K562 (cell line): ENCODE data around the gene PROK1. TPM values are rescaled to one million over a fixed set of nuclear protein-coding genes. Genes with fewer than 3 reads are reported as not detected.
A peak's percentile ranks its signal among the peaks of the same experiment; 100 is the strongest.

Experiments used
- ATAC-seq: fragments of 200-7000 bp; cut with Tn5 transposase; 3 replicates; pipeline ENCODE4 v1.9.1; 2020; ENCODE audit warnings: moderate library complexity
- BruUV-seq: library from RNA; stranded (reverse); fragments of 400-500 nt; replicated peaks from 2 replicates; lab custom pipeline; 2021; lab: Mats Ljungman, UMichigan
- CTCF ChIA-PET: fragments of 300-600 bp; formaldehyde crosslinking; extraction: SDS; loops from one replicate; lab custom pipeline; 2021; ENCODE audit warnings: low intra/inter-chr PET ratio; lab: Yijun Ruan, JAX
- POLR2A ChIA-PET: fragments of 300-600, 350-650 bp; sonication (Branson Sonifier 250); formaldehyde crosslinking; extraction: SDS; loops from one replicate; lab custom pipeline; 2021; ENCODE audit warnings: antibody characterized with exemption, inconsistent platforms; lab: Yijun Ruan, JAX
- DNase-seq, 4 experiments: peaks; one replicate each; pipeline versions ENCODE4 v3.0.0 to v3.0.0-alpha.2; 2011 to 2018; ENCODE audit warnings: low spot score in 3 of 4, mixed read lengths in 3 of 4; ENCODE audit errors: extremely low read depth in 1 of 4
- FAIRE-seq: peaks from 2 replicates; lab custom pipeline; 2011; peaks lifted over from hg19 to GRCh38; lab: Jason Lieb, UNC
- H2AFZ ChIP-seq: 2 replicates; pipeline ENCODE4 v1.6.0; 2011; ENCODE audit warnings: low read depth, low read length, control low read depth, inconsistent platforms
- H3K27ac ChIP-seq: fragments of 200-600 bp; 3 replicates; pipeline ENCODE4 v1.8.0; 2011; ENCODE audit warnings: low read depth, mild to moderate bottlenecking, control low read depth, inconsistent platforms, low read length, moderate library complexity, mixed read lengths; ENCODE audit errors: extremely low read depth
- H3K27me3 ChIP-seq, 2 experiments: fragments of 300-600 bp in 1 of 2; 2 replicates in 1 of 2; 3 replicates in 1 of 2; pipeline versions ENCODE4 v1.6.0 to v1.8.0; 2011; ENCODE audit warnings: inconsistent platforms in 2 of 2, low read length in 2 of 2, mild to moderate bottlenecking in 1 of 2, mixed read lengths in 1 of 2, moderate library complexity in 1 of 2; ENCODE audit not compliant: control insufficient read depth in 2 of 2, insufficient read depth in 2 of 2
- H3K36me3 ChIP-seq: fragments of 300-600 bp; 3 replicates; pipeline ENCODE4 v1.8.0; 2011; ENCODE audit warnings: mild to moderate bottlenecking, low read length, inconsistent platforms; ENCODE audit not compliant: control insufficient read depth, insufficient read depth
- H3K4me1 ChIP-seq, 2 experiments: fragments of 200-600 bp in 1 of 2; replicated peaks in 1 of 2; 2 replicates in 1 of 2; 3 replicates in 1 of 2; pipeline versions ENCODE4 v1.5.1 to v1.8.0; 2011; ENCODE audit warnings: inconsistent platforms in 2 of 2, low read length in 2 of 2, mild to moderate bottlenecking in 1 of 2, mixed read lengths in 1 of 2, moderate library complexity in 1 of 2; ENCODE audit not compliant: control insufficient read depth in 2 of 2, insufficient read depth in 2 of 2
- H3K4me2 ChIP-seq: 2 replicates; pipeline ENCODE4 v1.6.1; 2011; ENCODE audit warnings: low read length, control low read depth, inconsistent platforms, mixed read lengths; ENCODE audit not compliant: insufficient read depth
- H3K4me3 ChIP-seq: fragments of 200-600 bp; sonication (generic), shearing (Covaris generic); 2 replicates; pipeline ENCODE4 v1.5.1; 2016; ENCODE audit warnings: control low read depth, inconsistent platforms
- H3K79me2 ChIP-seq: fragments of 200-600 bp; 3 replicates; pipeline ENCODE4 v1.8.0; 2011; ENCODE audit warnings: low read length, inconsistent platforms; ENCODE audit not compliant: control insufficient read depth, insufficient read depth
- H3K9ac ChIP-seq, 2 experiments: 2 replicates each; pipeline versions ENCODE4 v1.6.0 to v1.6.1; 2011; ENCODE audit warnings: low read depth in 2 of 2, low read length in 2 of 2, control low read depth in 1 of 2, inconsistent platforms in 1 of 2, mild to moderate bottlenecking in 1 of 2, mixed read lengths in 1 of 2; ENCODE audit not compliant: insufficient read depth in 1 of 2
- H3K9me1 ChIP-seq: one replicate; pipeline ENCODE4 v1.6.0; 2011; ENCODE audit warnings: inconsistent platforms, mild to moderate bottlenecking, low read length, moderate library complexity; ENCODE audit not compliant: control insufficient read depth, insufficient read depth
- H3K9me3 ChIP-seq: replicated peaks from 2 replicates; pipeline ENCODE4 v1.5.1; 2011; ENCODE audit warnings: low read depth, low read length, inconsistent platforms; ENCODE audit not compliant: control insufficient read depth, insufficient read depth
- H4K20me1 ChIP-seq: replicated peaks from 2 replicates; pipeline ENCODE4 v1.6.1; 2011; ENCODE audit warnings: low read length, inconsistent platforms, mixed read lengths; ENCODE audit not compliant: control insufficient read depth, insufficient read depth
- ATF3 ChIP-seq, 2 experiments: fragments of 450-650 bp in 1 of 2; sonication (generic) in 1 of 2; formaldehyde crosslinking in 1 of 2; IDR thresholded peaks in 1 of 2; conservative IDR thresholded peaks in 1 of 2; 2 replicates each; pipeline versions ENCODE4 v1.6.1 to v1.8.1; 2016 to 2023; ENCODE audit warnings: mild to moderate bottlenecking in 2 of 2, moderate library complexity in 2 of 2, inconsistent platforms in 1 of 2, missing genetic modification reagents in 1 of 2
- FOSL1 ChIP-seq: fragments of 200-800 bp; sonication (Bioruptor generic); conservative IDR thresholded peaks from 2 replicates; pipeline ENCODE4 v1.6.1; 2016; ENCODE audit warnings: missing genetic modification characterization, missing compliant biosample characterization
- HDAC2 ChIP-seq: fragments of 450-650 bp; IDR thresholded peaks from 2 replicates; pipeline ENCODE4 v1.6.1; 2016; ENCODE audit warnings: mild to moderate bottlenecking
- NR2C2 ChIP-seq, 2 experiments: fragments of 200-800 bp in 1 of 2; sonication (Bioruptor generic) in 1 of 2; sonication (generic) in 1 of 2; formaldehyde crosslinking in 1 of 2; IDR thresholded peaks; 2 replicates each; pipeline versions ENCODE4 v1.6.1 to v1.8.0; 2016 to 2022; ENCODE audit warnings: mild to moderate bottlenecking in 1 of 2, missing compliant biosample characterization in 1 of 2, missing genetic modification characterization in 1 of 2, missing genetic modification reagents in 1 of 2
- NR4A1 ChIP-seq, 2 experiments: fragments of 250-450 bp in 1 of 2; fragments of 450-650 bp in 1 of 2; sonication (Bioruptor Pico) in 1 of 2; IDR thresholded peaks; 2 replicates each; pipeline versions ENCODE4 v1.4.0 to v1.6.1; 2016 to 2020; ENCODE audit warnings: mild to moderate bottlenecking in 2 of 2, missing compliant biosample characterization in 1 of 2, missing genetic modification characterization in 1 of 2, moderate library complexity in 1 of 2
- ZNF639 ChIP-seq, 2 experiments: fragments of 200-800 bp in 1 of 2; sonication (Bioruptor generic) in 1 of 2; sonication (generic) in 1 of 2; formaldehyde crosslinking in 1 of 2; IDR thresholded peaks in 1 of 2; conservative IDR thresholded peaks in 1 of 2; 2 replicates each; pipeline versions ENCODE4 v1.5.0 to v1.6.1; 2016 to 2020; ENCODE audit warnings: missing compliant biosample characterization in 1 of 2, missing genetic modification characterization in 1 of 2, missing genetic modification reagents in 1 of 2
- WGBS: fragments of 100-300 bp; shearing (Covaris generic); methylation state at CpG from one replicate; pipeline ENCODE4 v1.1.6; 2016; ENCODE audit warnings: low coverage, mixed read lengths; ENCODE audit not compliant: insufficient coverage; ENCODE audit errors: missing lambda C conversion rate; 5-methylcytosine and 5-hydroxymethylcytosine counted together
- in situ Hi-C: fragments of 300-500 bp; cut with MboI; formaldehyde crosslinking; loops from 4 replicates; pipeline ENCODE4 v1.15.0; 2018; ENCODE audit warnings: inconsistent platforms, mixed read lengths
- intact Hi-C: fragments of 100-400 bp; cut with micrococcal nuclease; formaldehyde crosslinking; loops from 2 replicates; pipeline ENCODE4 v1.14.2; 2022
- polyA plus RNA-seq, 8 experiments: library from polyadenylated mRNA; depleted of rRNA in 4 of 8; stranded (reverse) in 5 of 8; unstranded in 3 of 8; fragments of >200 nt; fragmentation: Nextera tagmentation in 2 of 8; fragmentation: Illumina TruSeq in 1 of 8; extraction: Ambion mirVana in 2 of 8; extraction: Trizol in 1 of 8; gene quantifications; 2 replicates each; pipeline versions ENCODE4 v1.2.1 to v1.2.3, GENCODE V29; 2011 to 2014; ENCODE audit warnings: inconsistent platforms in 1 of 8, missing spikeins in 1 of 8
- total RNA-seq, 7 experiments: library from RNA; depleted of rRNA in 6 of 7; stranded (reverse); fragments of >200 nt in 6 of 7; fragmentation: Illumina TruSeq in 2 of 7; extraction: Trizol in 2 of 7; gene quantifications; 2 replicates each; pipeline versions ENCODE4 v1.2.1 to v1.2.3, GENCODE V29; 2011 to 2021; ENCODE audit warnings: low replicate concordance in 1 of 7
- TF ChIP-seq, protein P1 (sequence below), 3 experiments: IDR thresholded peaks in 2 of 3; conservative IDR thresholded peaks in 1 of 3; 2 replicates each; pipeline ENCODE4 v1.5.1; 2011 to 2012; ENCODE audit warnings: low read length in 3 of 3, mild to moderate bottlenecking in 3 of 3, control low read depth in 2 of 3, improper control_type of control experiment in 1 of 3, inconsistent platforms in 1 of 3, low read depth in 1 of 3, mixed read lengths in 1 of 3, moderate library complexity in 1 of 3; ENCODE audit not compliant: insufficient read depth in 2 of 3

PROK1 gene
- total and polyA plus RNA-seq, 9 of the 15 experiments (the other 6 are each of a cell fraction or from before 2014, with no cell fraction given), result 0.15 TPM; not detected in 8

GRCh38 chr1:110477445-110477957 is 26.6 kb downstream of the PROK1 start:
- POLR2A ChIA-PET, result interaction anchor here (0.6 kb wide), 2 partner anchors 46 to 173 kb away, joined by 3 read pairs; no protein-coding TSS in a partner anchor
- Histone ChIP-seq H3K36me3 (no peaks in the 10 kb centered on the region), H3K4me3 (no peak overlapping the region), H3K9me3 (no peaks in the 10 kb centered on the region), H3K4me2 (no peak overlapping the region), H3K27ac (no peak overlapping the region), H4K20me1 (peaks cover 10% of the 10 kb centered on the region; the same call in 1 of the 2 replicates), H3K27me3 (peaks cover 10 to 41% of the 10 kb centered on the region in 2 experiments), H3K9ac (no peak overlapping the region), H3K4me1 (no peaks in the 10 kb centered on the region; a peak in 3 of 5 replicates), H3K9me1 (peaks cover 3% of the 10 kb centered on the region), H3K79me2 (no peaks in the 10 kb centered on the region), H2AFZ (no peak overlapping the region)
- ATAC-seq (0 out of 3 replicates have a peak, but pooled peaks have one; percentile 23), DNase-seq (no peak), FAIRE-seq (peak; percentile 54)
- 0% methylated on average over 3 of the region's 3 CpGs for WGBS
- intact Hi-C loops, result no loop called here
- in situ Hi-C loops, result no loop called here
- BruUV-seq, result no TSS peak
- CTCF ChIA-PET, result no interaction called here
- TF ChIP-seq NR2C2 (CRISPR knock-in tag; IDR thresholded peaks at IDR 0.05) (no peak), NR2C2 (tag; IDR thresholded peaks at IDR 0.05) (0 out of 2 replicates have a peak, but pooled peaks have one; percentile 3), HDAC2 (0 out of 2 replicates have a peak, but pooled peaks have one; percentile 3), ATF3 (IDR thresholded peaks at IDR 0.05) (peak; percentile 8; the same call in 1 of the 2 replicates), ATF3 (CRISPR knock-in tag; conservative IDR thresholded peaks at IDR 0.05) (no peak), ZNF639 (CRISPR knock-in tag; conservative IDR thresholded peaks at IDR 0.05 in 1 of 2, IDR thresholded peaks at IDR 0.05 in 1 of 2) (no peak), NR4A1 (CRISPR knock-in tag; IDR thresholded peaks at IDR 0.05) (no peak), NR4A1 (tag; IDR thresholded peaks at IDR 0.05) (no peak), FOSL1 (tag) (peak; percentile 95)
- TF ChIP-seq, protein P1, sequence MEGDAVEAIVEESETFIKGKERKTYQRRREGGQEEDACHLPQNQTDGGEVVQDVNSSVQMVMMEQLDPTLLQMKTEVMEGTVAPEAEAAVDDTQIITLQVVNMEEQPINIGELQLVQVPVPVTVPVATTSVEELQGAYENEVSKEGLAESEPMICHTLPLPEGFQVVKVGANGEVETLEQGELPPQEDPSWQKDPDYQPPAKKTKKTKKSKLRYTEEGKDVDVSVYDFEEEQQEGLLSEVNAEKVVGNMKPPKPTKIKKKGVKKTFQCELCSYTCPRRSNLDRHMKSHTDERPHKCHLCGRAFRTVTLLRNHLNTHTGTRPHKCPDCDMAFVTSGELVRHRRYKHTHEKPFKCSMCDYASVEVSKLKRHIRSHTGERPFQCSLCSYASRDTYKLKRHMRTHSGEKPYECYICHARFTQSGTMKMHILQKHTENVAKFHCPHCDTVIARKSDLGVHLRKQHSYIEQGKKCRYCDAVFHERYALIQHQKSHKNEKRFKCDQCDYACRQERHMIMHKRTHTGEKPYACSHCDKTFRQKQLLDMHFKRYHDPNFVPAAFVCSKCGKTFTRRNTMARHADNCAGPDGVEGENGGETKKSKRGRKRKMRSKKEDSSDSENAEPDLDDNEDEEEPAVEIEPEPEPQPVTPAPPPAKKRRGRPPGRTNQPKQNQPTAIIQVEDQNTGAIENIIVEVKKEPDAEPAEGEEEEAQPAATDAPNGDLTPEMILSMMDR (IDR thresholded peaks at IDR 0.05 in 2 of 3, conservative IDR thresholded peaks at IDR 0.05 in 1 of 3; ENCODE audit: insufficient read depth in 2 of 3, low read depth in 1 of 3, low read length in 3 of 3), result 0 out of 6 replicates have a peak, but pooled peaks of 2 of the 3 experiments have one; percentile 7 to 25
